OCI-LY3 (cell line): Measurements from ENCODE around the gene REEP3.

Source experiments
- CTCF ChIP-seq: fragments of 200-600, 300-600 bp; sonication (generic); IDR thresholded peaks from 2 replicates; pipeline ENCODE4 v1.5.1; 2014; ENCODE audit warnings: antibody characterized with exemption, low read length, low read depth
- EZH2phosphoT487 ChIP-seq: fragments of 200-600 bp; shearing (Covaris generic); IDR thresholded peaks from 2 replicates; pipeline ENCODE4 v1.6.1; 2018; ENCODE audit warnings: antibody characterized with exemption, mixed run types, low read depth

GRCh38 chr10:63498665-63499064, 22.5 kb upstream of the REEP3 start:
- TF ChIP-seq CTCF, result no peak
- TF ChIP-seq EZH2phosphoT487, result no peak
